ENCODE results near the gene IER3IP1. TPM values are rescaled to one million over a fixed set of nuclear protein-coding genes. Genes with fewer than 3 reads are reported as not detected.

Gene IER3IP1
- total RNA-seq, 1 experiment from 2014 or later: 17.7 TPM

GRCh38 chr18:47150029-47150823, 25.9 kb downstream of the IER3IP1 start, which contains the start of gene HDHD2:
Gene HDHD2 (minus strand): TSS chr18:47150500. CDS start chr18:47136439, 14,061 bp downstream.
- H3K27me3 ChIP-seq (replicated peaks; ENCODE audit: insufficient read depth, low read depth, low read length, poor library complexity): no peaks in the 10 kb centered on the region
- peaks cover 15% of the 10 kb centered on the region for H3K36me3 ChIP-seq (ENCODE audit: insufficient read depth, low read length, poor library complexity, severe bottlenecking)
- peak; percentile 94 for DNase-seq (ENCODE audit: low spot score)
- peaks cover 12% of the 10 kb centered on the region for H3K4me1 ChIP-seq (ENCODE audit: insufficient read depth, low read length, poor library complexity, severe bottlenecking)
- ChIA-PET POLR2A (ENCODE audit: low non-redundant PET) (interaction anchor here (0.6 kb wide), 1 partner anchor 14 kb away, joined by 3 read pairs; no protein-coding TSS in a partner anchor), CTCF (interaction anchor here (1.1 kb wide), 1 partner anchor 99 kb away, joined by 3 read pairs; no protein-coding TSS in a partner anchor)
- peak within 1 kb of the TSS; percentile 91 for H3K27ac ChIP-seq (ENCODE audit: low read depth, low read length, poor library complexity, severe bottlenecking)
- H3K4me3 ChIP-seq (ENCODE audit: low read depth, low read length, poor library complexity, severe bottlenecking): peak within 1 kb of the TSS; percentile 59
- no peak for TF ChIP-seq CTCF (conservative IDR thresholded peaks at IDR 0.05; ENCODE audit: low read depth, low read length)
- no peak for TF ChIP-seq EZH2 (IDR thresholded peaks at IDR 0.05; ENCODE audit: borderline replicate concordance, low read depth, low read length, poor library complexity, severe bottlenecking)
- no TSS peak for BruUV-seq (replicated peaks)
- intact Hi-C loops (cut with micrococcal nuclease; ENCODE audit: unreplicated experiment): no loop called here
- H3K9me3 ChIP-seq (ENCODE audit: low read depth, low read length, poor library complexity, severe bottlenecking): no peaks in the 10 kb centered on the region

- Histone ChIP-seq H3K4me3 (ENCODE audit: low read depth, low read length, poor library complexity, severe bottlenecking) (peak overlapping the region; percentile 59), H3K4me1 (ENCODE audit: insufficient read depth, low read length, poor library complexity, severe bottlenecking) (peaks cover 12% of the 10 kb centered on the region), H3K27ac (ENCODE audit: low read depth, low read length, poor library complexity, severe bottlenecking) (peak overlapping the region; percentile 91), H3K27me3 (replicated peaks; ENCODE audit: insufficient read depth, low read depth, low read length, poor library complexity) (no peaks in the 10 kb centered on the region), H3K36me3 (ENCODE audit: insufficient read depth, low read length, poor library complexity, severe bottlenecking) (peaks cover 9% of the 10 kb centered on the region), H3K9me3 (ENCODE audit: low read depth, low read length, poor library complexity, severe bottlenecking) (no peaks in the 10 kb centered on the region)
- peak; percentile 12 for DNase-seq (ENCODE audit: low spot score)
- TSS peak; percentile 45 for BruUV-seq (replicated peaks)
- ChIA-PET POLR2A (ENCODE audit: low non-redundant PET) (interaction anchor here (0.6 kb wide), 1 partner anchor 13 kb away, joined by 3 read pairs; no protein-coding TSS in a partner anchor), CTCF (no interaction called here)
- no peak for TF ChIP-seq CTCF (conservative IDR thresholded peaks at IDR 0.05; ENCODE audit: low read depth, low read length)
- no peak for TF ChIP-seq EZH2 (IDR thresholded peaks at IDR 0.05; ENCODE audit: borderline replicate concordance, low read depth, low read length, poor library complexity, severe bottlenecking)
- intact Hi-C loops (cut with micrococcal nuclease; ENCODE audit: unreplicated experiment): no loop called here
These were observed 26.6 kb downstream of the IER3IP1 start for GRCh38 chr18:47149457-47150028.

- no peak for DNase-seq (ENCODE audit: low spot score)
- BruUV-seq (replicated peaks): no TSS peak
- Histone ChIP-seq H3K9me3 (ENCODE audit: low read depth, low read length, poor library complexity, severe bottlenecking) (no peaks in the 10 kb centered on the region), H3K36me3 (ENCODE audit: insufficient read depth, low read length, poor library complexity, severe bottlenecking) (peaks cover 3% of the 10 kb centered on the region), H3K4me1 (ENCODE audit: insufficient read depth, low read length, poor library complexity, severe bottlenecking) (peaks cover 11% of the 10 kb centered on the region), H3K27me3 (replicated peaks; ENCODE audit: insufficient read depth, low read depth, low read length, poor library complexity) (no peaks in the 10 kb centered on the region), H3K27ac (ENCODE audit: low read depth, low read length, poor library complexity, severe bottlenecking) (no peak overlapping the region), H3K4me3 (ENCODE audit: low read depth, low read length, poor library complexity, severe bottlenecking) (no peak overlapping the region)
- TF ChIP-seq EZH2 (IDR thresholded peaks at IDR 0.05; ENCODE audit: borderline replicate concordance, low read depth, low read length, poor library complexity, severe bottlenecking): no peak
- TF ChIP-seq CTCF (conservative IDR thresholded peaks at IDR 0.05; ENCODE audit: low read depth, low read length): no peak
- POLR2A ChIA-PET (ENCODE audit: low non-redundant PET): no interaction called here
- CTCF ChIA-PET: no interaction called here
- intact Hi-C loops (cut with micrococcal nuclease; ENCODE audit: unreplicated experiment): no loop called here
These were observed 30.0 kb downstream of the IER3IP1 start for GRCh38 chr18:47146206-47146605.

Data from A673 (cell line).